GM12865 (cell line): Measurements from ENCODE around the gene TRPM4.

Experiments used
- DNase-seq: peaks from one replicate; pipeline ENCODE4 v3.0.0; 2010; ENCODE audit warnings: low read depth
- H3K4me3 ChIP-seq: 2 replicates; pipeline ENCODE4 v1.5.1; 2011; ENCODE audit warnings: mild to moderate bottlenecking, low read depth, low read length, control low read depth
- CTCF ChIP-seq: IDR thresholded peaks from 2 replicates; pipeline ENCODE4 v1.5.1; 2011; ENCODE audit warnings: low read length, control low read depth, low read depth, inconsistent platforms; ENCODE audit not compliant: insufficient read depth; ENCODE audit errors: missing control alignments

Gene TRPM4

GRCh38 chr19:49129238-49129583, 28.4 kb upstream of the TRPM4 start:
- no peak overlapping the region for H3K4me3 ChIP-seq
- no peak for DNase-seq
- no peak for TF ChIP-seq CTCF

- DNase-seq = no peak
- H3K4me3 ChIP-seq = no peak overlapping the region
- TF ChIP-seq CTCF = no peak
These were observed 27.3 kb upstream of the TRPM4 start for GRCh38 chr19:49130325-49130724.

- TF ChIP-seq CTCF = no peak
- no peak for DNase-seq
- H3K4me3 ChIP-seq = no peak overlapping the region
These were observed 24.5 kb upstream of the TRPM4 start for GRCh38 chr19:49132974-49133609.

- DNase-seq = no peak
- H3K4me3 ChIP-seq = no peak overlapping the region
- TF ChIP-seq CTCF = no peak
These were observed 23.8 kb upstream of the TRPM4 start for GRCh38 chr19:49133621-49134454.

GRCh38 chr19:49135686-49136085, 21.9 kb upstream of the TRPM4 start:
- no peak for DNase-seq
- H3K4me3 ChIP-seq = no peak overlapping the region
- TF ChIP-seq CTCF = no peak

GRCh38 chr19:49136771-49137171, 20.8 kb upstream of the TRPM4 start:
- no peak for DNase-seq
- no peak overlapping the region for H3K4me3 ChIP-seq
- TF ChIP-seq CTCF = no peak
